Measurements from ENCODE around the gene GRB2.
"Not testable (repeated sequence)": the region's sequence is repeated elsewhere in the genome, so short reads cannot be mapped to it uniquely, and the experiment has no call there.

GRB2 gene

DNA sequence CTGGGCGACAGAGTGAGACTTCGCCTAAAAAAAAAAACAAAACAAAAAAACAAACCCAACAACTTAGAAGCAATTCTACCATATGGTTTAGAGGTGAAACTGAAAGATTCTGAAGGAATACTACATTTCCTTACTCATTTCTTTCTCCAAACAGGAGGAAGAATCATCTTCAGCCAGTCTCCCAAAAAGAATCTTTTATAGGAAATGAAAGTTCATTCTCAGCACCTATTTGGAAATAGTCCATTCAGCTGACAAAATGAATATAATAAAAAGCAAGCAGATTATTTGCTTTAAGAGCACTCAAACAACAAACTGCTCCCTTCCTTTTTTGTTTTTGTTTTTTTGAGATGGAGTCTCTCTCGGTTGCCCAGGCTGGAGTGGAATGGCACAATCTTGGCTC is 17.7 kb downstream of the GRB2 start:
- DNase-seq (ENCODE audit: low read depth in 2 of 2) = no peak

DNA sequence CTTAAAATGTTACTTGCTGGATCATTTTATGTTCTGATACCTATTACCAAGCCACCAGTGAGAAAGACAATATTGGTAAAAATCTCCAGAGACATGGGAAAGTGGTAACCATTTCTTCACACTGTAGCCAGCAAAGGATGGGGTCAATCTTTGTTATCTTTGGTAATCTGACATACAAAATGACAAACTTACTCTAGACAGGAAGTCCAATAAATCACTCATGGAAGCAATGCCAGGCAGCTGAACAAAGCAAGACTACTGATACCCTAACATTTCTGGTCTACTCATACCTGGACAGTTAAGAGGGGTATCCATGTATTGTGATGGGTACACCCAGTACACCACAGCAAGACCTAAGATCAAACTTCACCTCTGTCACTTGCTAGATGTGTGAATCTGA is 19.0 kb downstream of the GRB2 start:
- no peak for DNase-seq (ENCODE audit: low read depth in 2 of 2)

DNA sequence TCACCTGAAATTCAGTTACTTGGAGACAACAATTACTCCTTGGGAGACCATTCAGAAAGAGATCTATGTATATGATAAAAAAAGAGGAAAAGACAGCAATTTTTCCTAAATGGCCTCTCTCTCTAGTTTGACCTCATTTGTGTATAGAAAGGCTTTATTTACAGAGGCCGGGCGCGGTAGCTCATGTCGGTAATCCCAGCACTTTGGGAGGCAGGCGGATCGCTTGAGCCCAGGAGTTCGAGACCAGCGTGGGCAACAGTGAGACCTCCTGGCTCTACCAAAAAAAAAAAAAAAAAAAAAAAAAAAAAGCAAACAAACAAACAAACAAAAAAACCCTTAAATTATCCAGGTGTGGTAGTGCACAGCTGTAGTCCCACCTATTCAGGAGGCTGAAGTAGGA is 20.7 kb downstream of the GRB2 start:
- no peak for DNase-seq (ENCODE audit: low read depth in 2 of 2)

GRCh38 chr17:75383842-75384195 is 21.7 kb downstream of the GRB2 start:
- no peak for DNase-seq (ENCODE audit: low read depth in 2 of 2)

GRCh38 chr17:75380750-75381149 is 24.7 kb downstream of the GRB2 start:
- no peak for DNase-seq (ENCODE audit: low read depth in 2 of 2)

DNA sequence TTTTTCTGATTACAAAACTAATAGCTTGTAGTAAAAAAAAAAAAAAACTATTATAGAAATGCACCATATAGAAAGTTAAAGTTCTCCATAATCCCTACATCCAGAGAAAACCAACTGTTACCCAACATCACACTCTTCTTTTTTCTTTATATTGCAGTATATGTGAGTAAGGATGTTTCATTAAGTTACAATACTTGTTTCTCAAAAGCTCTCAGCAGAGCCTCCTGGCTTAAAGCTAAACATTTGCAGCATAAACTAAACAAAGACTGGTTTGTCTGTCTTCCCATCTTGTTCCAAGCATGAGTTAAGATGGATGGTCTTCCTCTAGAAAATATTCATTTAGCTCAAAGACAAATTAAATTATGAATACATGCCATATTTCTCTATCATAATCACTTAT is 25.2 kb downstream of the GRB2 start:
- DNase-seq (ENCODE audit: low read depth in 2 of 2) = no peak

DNA sequence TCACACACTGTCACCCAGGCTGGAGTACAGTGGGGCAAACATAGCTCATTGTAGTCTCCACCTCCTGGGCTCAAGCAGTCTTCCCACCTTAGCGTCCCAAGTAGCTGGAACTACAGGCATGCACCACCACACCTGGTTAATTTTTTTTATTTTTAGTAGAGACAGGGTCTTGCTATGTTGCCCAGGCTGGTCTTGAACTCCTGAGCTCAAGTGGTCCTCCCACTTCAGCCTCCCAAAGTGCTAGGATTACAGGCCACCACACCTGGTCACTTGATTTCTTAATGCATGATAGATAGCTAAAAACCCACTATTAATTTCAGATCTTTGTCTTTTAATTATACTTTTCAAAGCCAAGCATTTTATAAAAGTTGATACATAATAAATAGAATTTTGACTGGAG is 26.1 kb downstream of the GRB2 start:
- not testable (repeated sequence) for DNase-seq (ENCODE audit: low read depth in 2 of 2)

DNA sequence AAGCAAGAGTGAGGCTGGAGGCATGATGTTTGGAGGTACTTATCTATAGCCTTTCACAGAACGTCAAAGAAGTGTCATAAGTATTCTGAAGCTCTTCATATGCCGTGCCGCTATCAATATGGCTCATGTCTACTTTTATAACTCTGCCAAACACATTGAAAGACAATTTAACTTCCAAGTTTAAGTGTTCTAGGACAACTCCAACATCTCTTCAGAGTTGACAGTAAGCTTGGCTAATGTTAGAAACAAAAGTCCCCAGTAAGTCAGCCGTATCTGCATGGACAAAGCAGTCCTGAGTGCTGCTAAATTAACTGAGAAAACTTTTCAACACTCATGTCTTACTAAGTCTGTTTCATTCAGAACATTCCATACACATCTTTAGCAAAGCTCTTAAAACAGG is 32.2 kb downstream of the GRB2 start:
- DNase-seq (ENCODE audit: low read depth in 2 of 2) = no peak

GRCh38 chr17:75371981-75372380 is 33.5 kb downstream of the GRB2 start:
- DNase-seq (ENCODE audit: low read depth in 2 of 2) = no peak

GRCh38 chr17:75371339-75371738 is 34.1 kb downstream of the GRB2 start:
- DNase-seq (ENCODE audit: low read depth in 2 of 2) = no peak

DNA sequence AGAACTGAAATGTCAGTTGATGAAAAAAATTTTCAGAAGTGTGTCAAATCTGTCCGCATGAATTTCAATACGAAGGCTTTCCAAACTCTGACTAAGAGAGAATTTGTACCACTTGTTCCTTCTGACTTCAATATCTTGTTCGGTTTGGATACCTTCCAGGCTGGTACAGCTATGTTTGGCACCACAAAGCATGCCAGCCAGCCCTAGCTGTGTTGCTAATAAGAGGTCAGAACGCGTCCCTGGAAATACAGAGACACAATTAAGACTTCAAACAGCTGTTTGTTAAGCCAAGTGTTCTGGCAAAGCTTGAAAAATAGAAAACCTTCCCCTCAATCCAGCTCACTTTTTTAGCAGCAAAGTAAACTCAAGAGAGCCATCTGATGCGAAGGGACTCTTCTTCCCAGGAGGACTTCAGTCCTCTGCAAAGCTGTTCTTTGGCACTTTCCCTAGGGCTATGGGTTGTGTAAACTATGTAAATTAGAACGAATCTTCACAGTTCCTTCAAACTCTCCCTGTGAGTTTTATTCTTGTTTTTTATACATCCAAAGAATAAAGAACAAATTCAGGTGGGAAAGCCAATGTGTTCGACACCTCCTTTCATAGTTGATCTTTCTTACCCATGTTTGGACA is 35.1 kb downstream of the GRB2 start:
- no peak for DNase-seq (ENCODE audit: low read depth in 2 of 2)

DNA sequence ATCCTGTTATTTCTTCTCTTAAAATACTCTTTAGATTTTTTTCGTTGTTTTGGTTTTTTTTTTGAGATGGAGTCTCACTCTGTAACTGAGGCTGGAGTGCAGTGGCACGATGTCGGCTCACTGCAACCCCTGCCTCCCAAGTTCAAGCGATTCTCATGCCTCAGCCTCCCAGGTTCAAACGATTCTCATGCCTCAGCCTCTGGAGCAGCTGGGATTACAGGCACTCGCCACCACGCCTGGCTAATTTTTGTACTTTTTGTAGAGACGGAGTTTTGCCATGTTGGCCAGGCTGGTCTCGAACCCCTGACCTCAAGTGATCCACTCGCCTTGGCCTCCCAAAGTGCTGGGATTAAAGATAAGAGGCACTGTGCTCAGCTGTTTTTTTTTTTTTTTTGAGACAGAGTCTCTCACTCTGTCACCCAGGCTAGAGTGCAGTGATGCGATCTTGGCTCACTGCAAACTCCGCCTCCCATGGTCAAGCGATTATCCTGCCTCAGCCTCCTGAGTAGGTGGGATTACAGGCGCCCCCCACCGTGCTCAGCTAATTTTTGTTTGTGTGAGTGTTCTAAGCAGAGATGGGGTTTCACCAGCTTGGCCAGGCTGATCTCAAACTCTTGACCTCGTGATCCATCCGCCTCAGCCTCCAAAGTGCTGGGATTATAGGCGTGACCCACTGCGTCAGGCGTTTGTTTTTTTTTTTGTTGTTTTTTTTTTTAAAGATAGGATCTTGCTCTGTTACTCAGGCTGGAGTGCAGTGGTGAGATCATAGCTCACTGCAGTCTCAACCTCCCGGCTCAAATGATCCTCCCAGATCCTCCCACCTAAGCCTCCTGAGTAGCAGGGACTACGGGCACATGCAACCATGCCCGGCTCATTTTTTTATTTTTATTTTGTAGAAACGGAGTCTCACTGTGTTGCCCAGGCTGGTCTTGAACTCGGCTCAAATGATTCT is 37.4 kb downstream of the GRB2 start:
- DNase-seq (ENCODE audit: low read depth in 2 of 2) = not testable (repeated sequence)

DNA sequence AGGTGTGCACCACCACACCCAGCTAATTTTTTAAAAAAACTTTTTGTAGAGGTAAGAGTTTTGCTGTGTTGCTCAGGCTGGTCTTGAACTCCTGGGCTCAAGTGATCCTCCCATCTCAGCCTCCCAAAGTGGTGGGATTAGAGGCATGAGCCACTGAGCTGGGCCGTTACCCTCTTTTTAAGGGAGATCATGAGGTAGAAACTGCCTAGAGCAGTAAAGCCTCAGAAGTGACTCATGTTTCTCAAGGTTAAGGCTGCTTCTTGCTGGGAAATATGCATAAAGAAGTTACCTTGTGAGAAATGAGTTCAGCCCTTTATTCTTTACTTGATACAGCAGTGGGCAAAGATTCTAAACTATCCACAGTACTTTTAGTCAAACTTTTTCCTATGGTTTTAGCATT is 38.2 kb downstream of the GRB2 start:
- DNase-seq (ENCODE audit: low read depth in 2 of 2) = no peak

GRCh38 chr17:75366432-75366831 is 39.0 kb downstream of the GRB2 start:
- DNase-seq (ENCODE audit: low read depth in 2 of 2) = no peak

DNA sequence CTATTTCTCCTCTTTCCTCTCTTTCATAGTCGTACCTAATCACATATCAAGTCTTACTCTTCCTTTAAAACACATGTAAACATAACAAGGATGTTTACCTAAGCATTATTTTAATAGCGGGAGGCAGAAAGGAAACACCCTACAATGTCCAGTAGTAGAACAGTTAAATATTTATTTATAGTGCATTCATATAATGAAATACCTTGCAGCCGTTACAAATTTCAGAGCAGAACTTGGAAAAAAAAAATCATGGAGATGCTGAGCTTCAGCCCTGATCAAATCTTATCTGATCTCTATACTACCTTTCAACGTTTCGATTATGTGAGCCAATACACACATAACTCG is 39.6 kb downstream of the GRB2 start:
- no peak for DNase-seq (ENCODE audit: low read depth in 2 of 2)

DNA sequence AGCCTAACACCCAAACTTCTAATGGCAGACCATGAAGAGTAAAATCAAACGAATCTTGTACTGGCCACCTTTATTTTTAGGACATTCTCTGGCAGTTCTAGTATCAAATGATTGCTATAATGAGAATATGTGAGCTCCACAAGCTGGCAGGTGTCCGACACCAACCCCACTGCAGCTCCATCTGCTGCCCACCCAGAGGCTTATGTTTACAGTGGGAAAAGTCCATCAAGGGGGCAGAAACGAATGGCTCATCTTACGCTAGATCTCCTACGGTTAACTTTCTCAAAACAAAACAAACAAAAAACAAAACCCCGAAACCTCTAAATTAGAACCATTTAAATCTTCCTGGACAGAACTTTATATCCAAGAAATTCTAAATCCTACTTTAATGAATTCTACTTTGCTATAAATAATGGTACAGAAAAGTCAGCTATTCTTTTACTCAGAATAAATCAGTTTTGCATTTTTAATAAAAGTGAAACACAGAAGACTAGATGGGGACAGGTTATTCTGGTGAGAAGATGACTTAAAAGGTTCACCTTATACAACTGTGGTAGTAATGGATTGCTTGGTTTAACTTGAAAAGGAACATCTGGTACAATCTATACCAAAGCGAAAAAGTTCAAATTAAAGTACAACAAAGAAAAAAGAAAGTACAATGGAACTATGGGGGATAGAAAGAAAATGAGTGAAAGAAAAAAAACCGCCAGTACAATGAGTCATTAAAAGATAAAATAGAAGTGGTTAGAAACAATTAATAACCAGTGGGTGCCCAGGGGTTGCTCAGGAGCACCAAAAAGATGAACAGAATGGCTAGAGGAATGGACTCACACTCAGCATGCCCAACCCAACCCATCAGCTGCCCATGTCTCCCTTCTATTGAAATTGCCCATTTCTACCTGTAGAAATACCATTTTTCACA is 40.2 kb downstream of the GRB2 start:
- no peak for DNase-seq (ENCODE audit: low read depth in 2 of 2)

DNA sequence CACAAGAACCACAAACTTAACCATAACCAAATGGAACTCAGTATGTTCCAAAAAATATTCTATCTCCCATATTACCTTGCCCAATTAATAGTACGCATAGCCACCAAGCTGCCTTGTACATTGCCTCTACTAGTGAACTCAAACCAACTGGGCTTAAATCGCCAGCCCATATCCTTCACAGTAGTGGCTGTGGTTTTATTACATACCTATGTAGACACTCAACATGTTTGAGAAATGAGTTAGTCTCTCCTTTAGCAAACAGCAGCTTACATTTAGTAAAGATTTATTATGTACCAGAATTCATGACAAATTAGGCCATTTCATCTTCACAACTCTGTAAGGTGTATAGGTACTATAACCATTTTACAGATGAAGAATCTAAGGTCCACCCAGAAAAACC is 41.4 kb downstream of the GRB2 start:
- DNase-seq (ENCODE audit: low read depth in 2 of 2) = no peak

DNA sequence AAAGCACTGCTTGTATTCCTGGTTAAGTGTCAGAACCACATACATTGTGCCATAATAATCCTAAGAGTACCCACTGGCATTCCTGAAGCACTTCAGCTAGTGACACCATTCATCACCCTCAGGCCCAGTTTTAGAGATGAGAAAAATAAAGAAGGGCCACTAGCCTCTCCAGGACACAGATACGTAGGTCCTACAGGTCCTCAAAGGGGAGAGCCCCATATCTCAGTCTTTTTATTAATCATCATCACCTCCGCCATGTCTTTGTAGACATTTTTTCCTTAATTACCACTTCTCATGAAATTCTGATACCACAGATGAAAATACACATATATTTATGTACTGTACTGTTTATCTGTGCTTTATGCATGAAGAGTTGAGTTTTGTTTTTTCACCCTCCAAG is 43.5 kb downstream of the GRB2 start:
- no peak for DNase-seq (ENCODE audit: low read depth in 2 of 2)

DNA sequence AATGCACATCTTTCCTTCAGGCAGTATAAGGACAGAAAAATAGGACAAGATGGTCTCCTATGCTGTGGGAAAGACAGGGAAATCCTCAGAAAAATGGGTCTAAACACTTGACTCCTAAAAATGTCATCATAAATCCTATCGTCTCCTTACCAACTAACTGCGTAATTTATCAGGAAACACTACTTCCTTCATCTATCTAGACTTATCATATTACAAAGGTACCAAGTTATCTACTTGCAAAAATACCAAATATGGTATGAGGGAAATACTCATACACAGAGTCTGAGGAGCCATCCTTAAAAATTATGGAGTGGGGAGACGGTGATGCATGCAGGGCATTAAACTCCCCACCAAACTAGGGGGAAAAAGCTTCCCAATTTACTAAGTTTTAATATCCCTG is 44.1 kb downstream of the GRB2 start:
- no peak for DNase-seq (ENCODE audit: low read depth in 2 of 2)

GRCh38 chr17:75356260-75356937 is 49.1 kb downstream of the GRB2 start:
- DNase-seq (ENCODE audit: low read depth in 2 of 2) = no peak

DNA sequence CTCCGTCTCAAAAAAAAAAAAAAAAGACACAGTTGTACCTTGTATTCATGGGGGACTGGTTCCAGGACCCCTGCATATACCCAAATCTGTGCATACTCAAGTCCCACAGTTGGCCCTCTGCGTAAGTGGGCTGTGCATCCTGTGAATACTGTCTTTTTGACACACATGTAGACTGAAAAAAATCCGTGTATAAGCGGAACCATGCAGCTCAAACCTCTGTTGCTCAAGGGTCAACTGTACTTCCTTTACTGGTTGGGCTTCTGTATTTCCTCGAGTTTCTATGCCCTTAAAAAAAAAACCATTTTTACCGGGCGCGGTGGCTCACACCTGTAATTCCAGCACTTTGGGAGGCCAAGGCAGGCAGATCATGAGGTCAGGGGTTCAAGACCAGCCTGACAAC is 52.3 kb downstream of the GRB2 start:
- DNase-seq (ENCODE audit: low read depth in 2 of 2) = no peak

- DNase-seq (ENCODE audit: low read depth in 2 of 2) = no peak
Measured at GRCh38 chr17:75352079-75352569, 53.4 kb downstream of the GRB2 start.
